ENCODE results near the gene KRTAP13-4. TPM values are rescaled to one million over a fixed set of nuclear protein-coding genes. Genes with fewer than 3 reads are reported as not detected.

KRTAP13-4 gene
- total and polyA plus RNA-seq, 12 donors = not detected

GRCh38 chr21:30444204-30444603 lies 14.2 kb downstream of the KRTAP13-4 start:
- H3K27me3 ChIP-seq = no peaks in the 10 kb centered on the region
- H3K4me3 ChIP-seq = no peak overlapping the region
- no peak for DNase-seq
- intact Hi-C loops (cut with DNase I) = no loop called here
- no peaks in the 10 kb centered on the region for H3K36me3 ChIP-seq (replicated peaks in 1 of 2)
- H3K27ac ChIP-seq = no peak overlapping the region
- no peak for TF ChIP-seq CTCF (IDR thresholded peaks at IDR 0.05)
- TF ChIP-seq POLR2A (IDR thresholded peaks at IDR 0.05) = no peak
- no peaks in the 10 kb centered on the region for H3K9me3 ChIP-seq (replicated peaks in 1 of 3)
- no peaks in the 10 kb centered on the region for H3K4me1 ChIP-seq (replicated peaks in 1 of 2)
- WGBS, 4 donors = 41 to 53% (median 42%) methylated on average over 1 of the region's 1 CpG

- TF ChIP-seq CTCF (IDR thresholded peaks at IDR 0.05) (no peak), POLR2A (IDR thresholded peaks at IDR 0.05) (no peak)
- intact Hi-C loops (cut with DNase I) = no loop called here
- WGBS, 4 donors = 25 to 44% (median 36%) methylated on average over 4 of the region's 4 CpGs
Measured at GRCh38 chr21:30447056-30447455, 17.0 kb downstream of the KRTAP13-4 start.

GRCh38 chr21:30448514-30448913 lies 18.5 kb downstream of the KRTAP13-4 start:
- intact Hi-C loops (cut with DNase I) = no loop called here
- Histone ChIP-seq H3K9me3 (replicated peaks in 1 of 3) (no peaks in the 10 kb centered on the region), H3K36me3 (replicated peaks in 1 of 2) (no peaks in the 10 kb centered on the region), H3K27me3 (no peaks in the 10 kb centered on the region), H3K4me1 (replicated peaks in 1 of 2) (no peaks in the 10 kb centered on the region), H3K4me3 (no peak overlapping the region), H3K27ac (no peak overlapping the region)
- no peak for TF ChIP-seq CTCF (IDR thresholded peaks at IDR 0.05)
- no peak for TF ChIP-seq POLR2A (IDR thresholded peaks at IDR 0.05)
- DNase-seq = no peak
- 74 to 90% (median 83%) methylated on average over 3 of the region's 3 CpGs for WGBS, 4 donors

More at GRCh38 chr21:30447056-30447455, 17.0 kb downstream of the KRTAP13-4 start:
- Histone ChIP-seq H3K36me3 (replicated peaks in 1 of 2) (no peaks in the 10 kb centered on the region), H3K9me3 (replicated peaks in 1 of 3) (no peaks in the 10 kb centered on the region), H3K27me3 (no peaks in the 10 kb centered on the region), H3K27ac (no peak overlapping the region), H3K4me1 (replicated peaks in 1 of 2) (no peaks in the 10 kb centered on the region), H3K4me3 (no peak overlapping the region)
- no peak for DNase-seq

- no peaks in the 10 kb centered on the region for H3K9me3 ChIP-seq (replicated peaks in 1 of 3)
- H3K27ac ChIP-seq = no peak overlapping the region
- WGBS, 4 donors = 40 to 60% (median 55%) methylated on average over 3 of the region's 3 CpGs
- no peak overlapping the region for H3K4me3 ChIP-seq
- intact Hi-C loops (cut with DNase I) = no loop called here
- DNase-seq = no peak
- H3K36me3 ChIP-seq (replicated peaks in 1 of 2) = no peaks in the 10 kb centered on the region
- TF ChIP-seq CTCF (IDR thresholded peaks at IDR 0.05) (peak in 2 of 6 experiments; percentile 9 to 24), POLR2A (IDR thresholded peaks at IDR 0.05) (no peak)
- H3K27me3 ChIP-seq = no peaks in the 10 kb centered on the region
- H3K4me1 ChIP-seq (replicated peaks in 1 of 2) = no peaks in the 10 kb centered on the region
Measured at GRCh38 chr21:30463713-30464112, 33.7 kb downstream of the KRTAP13-4 start.

All from adrenal gland (tissue), 12 donors.